ENCODE measurements around the gene CALML6. TPM values are rescaled to one million over a fixed set of nuclear protein-coding genes. Genes with fewer than 3 reads are reported as not detected.

CALML6 gene
- total RNA-seq, 1 experiment from 2014 or later = 1.9 TPM

GRCh38 chr1:1945782-1946393 lies 30.8 kb downstream of the CALML6 start:
- Mint-ChIP-seq H3K4me3 (no peak overlapping the region), H3K27ac (no peak overlapping the region), H3K9me3 (peaks cover 3% of the 10 kb centered on the region), H3K4me1 (peaks cover 4% of the 10 kb centered on the region; the same call in 1 of the 2 replicates), H3K27me3 (ENCODE audit: low read depth) (no peaks in the 10 kb centered on the region), H3K36me3 (no peaks in the 10 kb centered on the region)
- no peak for TF ChIP-seq KAT7 (CRISPR knock-in tag; IDR thresholded peaks at IDR 0.05; ENCODE audit: borderline replicate concordance)
- TF ChIP-seq USF1 (CRISPR knock-in tag; IDR thresholded peaks at IDR 0.05) = no peak
- no peak for TF ChIP-seq SOX15 (CRISPR knock-in tag; IDR thresholded peaks at IDR 0.05)
- TF ChIP-seq, protein P1, sequence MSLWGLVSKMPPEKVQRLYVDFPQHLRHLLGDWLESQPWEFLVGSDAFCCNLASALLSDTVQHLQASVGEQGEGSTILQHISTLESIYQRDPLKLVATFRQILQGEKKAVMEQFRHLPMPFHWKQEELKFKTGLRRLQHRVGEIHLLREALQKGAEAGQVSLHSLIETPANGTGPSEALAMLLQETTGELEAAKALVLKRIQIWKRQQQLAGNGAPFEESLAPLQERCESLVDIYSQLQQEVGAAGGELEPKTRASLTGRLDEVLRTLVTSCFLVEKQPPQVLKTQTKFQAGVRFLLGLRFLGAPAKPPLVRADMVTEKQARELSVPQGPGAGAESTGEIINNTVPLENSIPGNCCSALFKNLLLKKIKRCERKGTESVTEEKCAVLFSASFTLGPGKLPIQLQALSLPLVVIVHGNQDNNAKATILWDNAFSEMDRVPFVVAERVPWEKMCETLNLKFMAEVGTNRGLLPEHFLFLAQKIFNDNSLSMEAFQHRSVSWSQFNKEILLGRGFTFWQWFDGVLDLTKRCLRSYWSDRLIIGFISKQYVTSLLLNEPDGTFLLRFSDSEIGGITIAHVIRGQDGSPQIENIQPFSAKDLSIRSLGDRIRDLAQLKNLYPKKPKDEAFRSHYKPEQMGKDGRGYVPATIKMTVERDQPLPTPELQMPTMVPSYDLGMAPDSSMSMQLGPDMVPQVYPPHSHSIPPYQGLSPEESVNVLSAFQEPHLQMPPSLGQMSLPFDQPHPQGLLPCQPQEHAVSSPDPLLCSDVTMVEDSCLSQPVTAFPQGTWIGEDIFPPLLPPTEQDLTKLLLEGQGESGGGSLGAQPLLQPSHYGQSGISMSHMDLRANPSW (CRISPR knock-in tag; conservative IDR thresholded peaks at IDR 0.05; ENCODE audit: low read depth) = no peak
- 0 out of 2 replicates have a peak, but pooled peaks have one; percentile 20 for TF ChIP-seq TCF7 (CRISPR knock-in tag; IDR thresholded peaks at IDR 0.05; ENCODE audit: low read depth)
- no peak for TF ChIP-seq ATF3 (CRISPR knock-in tag; conservative IDR thresholded peaks at IDR 0.05)
- TF ChIP-seq TP53 (CRISPR knock-in tag; IDR thresholded peaks at IDR 0.05) = no peak
- no peak for ATAC-seq
- no peak for DNase-seq (ENCODE audit: low spot score)
- ChIA-PET CTCF (interaction anchor here (0.7 to 4.3 kb wide), 4 partner anchors 14 to 101 kb away, joined by 3 to 80 read pairs (median 25); no protein-coding TSS in a partner anchor), POLR2A (no interaction called here)

DNA sequence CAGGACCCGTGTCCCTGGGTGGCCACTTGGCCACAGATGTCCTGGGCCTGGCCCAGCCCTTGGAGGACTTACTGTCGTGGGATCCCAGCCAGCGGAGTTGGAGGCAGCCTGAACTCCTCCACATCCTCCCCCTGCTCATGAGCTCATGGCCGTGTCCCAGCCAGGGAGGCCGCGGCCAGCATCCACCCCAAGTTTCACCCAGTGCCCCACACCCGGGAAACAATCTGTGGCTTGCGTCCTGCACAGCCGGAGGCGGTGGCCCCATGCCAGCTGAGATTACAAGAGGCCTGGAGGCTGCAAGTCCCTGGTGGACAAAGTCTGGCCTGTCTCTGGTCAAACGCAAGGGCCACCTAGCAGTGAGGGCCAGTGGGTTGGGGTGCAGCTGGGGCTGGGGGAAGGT lies 31.5 kb downstream of the CALML6 start:
- H3K27me3 Mint-ChIP-seq (ENCODE audit: low read depth) = no peaks in the 10 kb centered on the region
- no peak overlapping the region for H3K27ac Mint-ChIP-seq
- H3K4me1 Mint-ChIP-seq = peaks cover 4% of the 10 kb centered on the region; the same call in 1 of the 2 replicates
- H3K36me3 Mint-ChIP-seq = no peaks in the 10 kb centered on the region
- no peak for TF ChIP-seq KAT7 (CRISPR knock-in tag; IDR thresholded peaks at IDR 0.05; ENCODE audit: borderline replicate concordance)
- no peak for TF ChIP-seq ZBTB43 (CRISPR knock-in tag; IDR thresholded peaks at IDR 0.05)
- TF ChIP-seq ESRRA (CRISPR knock-in tag; IDR thresholded peaks at IDR 0.05; ENCODE audit: borderline replicate concordance) = no peak
- TF ChIP-seq ELF4 (CRISPR knock-in tag; IDR thresholded peaks at IDR 0.05; ENCODE audit: low read depth) = no peak
- TF ChIP-seq MAX (CRISPR knock-in tag; IDR thresholded peaks at IDR 0.05) = no peak
- CTCF ChIA-PET = interaction anchor here (0.7 to 4.3 kb wide), 3 partner anchors 14 to 100 kb away, joined by 3 to 43 read pairs (median 7); no protein-coding TSS in a partner anchor
- POLR2A ChIA-PET = no interaction called here
- peaks cover 10% of the 10 kb centered on the region for H3K9me3 Mint-ChIP-seq
- ATAC-seq = no peak
- no peak overlapping the region for H3K4me3 Mint-ChIP-seq
- DNase-seq (ENCODE audit: low spot score) = no peak

DNA sequence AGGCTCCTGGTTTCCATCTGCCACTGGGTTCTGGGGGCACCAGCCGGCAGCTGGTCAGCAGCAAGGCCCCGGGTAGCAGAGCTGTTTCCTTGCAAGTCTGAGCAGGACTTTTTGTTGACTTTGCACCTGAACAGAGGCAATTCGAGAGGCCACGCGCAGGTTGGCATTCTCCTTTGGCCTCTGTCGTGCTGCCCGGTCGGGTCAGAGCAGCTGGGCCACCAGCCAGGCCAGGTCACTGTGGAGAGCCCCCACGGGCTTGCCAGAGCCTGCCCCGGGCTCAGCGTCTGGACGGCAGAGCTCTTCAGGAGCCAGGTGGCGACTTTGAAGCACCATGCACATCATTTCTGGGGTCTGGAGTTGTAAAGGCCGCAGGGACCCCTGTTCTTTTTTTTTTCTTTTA lies 32.4 kb downstream of the CALML6 start:
- TF ChIP-seq ATF3 (CRISPR knock-in tag; conservative IDR thresholded peaks at IDR 0.05) = no peak
- TF ChIP-seq ZNF317 (CRISPR knock-in tag; IDR thresholded peaks at IDR 0.05; ENCODE audit: borderline replicate concordance, low read depth) = no peak
- TF ChIP-seq RORB (CRISPR knock-in tag; IDR thresholded peaks at IDR 0.05) = no peak
- TF ChIP-seq CTCF (IDR thresholded peaks at IDR 0.05) = no peak
- TF ChIP-seq JAZF1 (CRISPR knock-in tag; IDR thresholded peaks at IDR 0.05) = no peak
- TF ChIP-seq USF2 (CRISPR knock-in tag; IDR thresholded peaks at IDR 0.05) = no peak
- ATAC-seq = no peak
- no peak for DNase-seq (ENCODE audit: low spot score)
- CTCF ChIA-PET = interaction anchor here (1.5 to 2.5 kb wide), 4 partner anchors 13 to 99 kb away, joined by 3 to 10 read pairs (median 7); no protein-coding TSS in a partner anchor
- Mint-ChIP-seq H3K4me3 (no peak overlapping the region), H3K27me3 (ENCODE audit: low read depth) (no peaks in the 10 kb centered on the region), H3K9me3 (peaks cover 11% of the 10 kb centered on the region), H3K4me1 (peaks cover 4% of the 10 kb centered on the region; the same call in 1 of the 2 replicates), H3K27ac (no peak overlapping the region), H3K36me3 (no peaks in the 10 kb centered on the region)
- POLR2A ChIA-PET = no interaction called here
